Lower leg skin (tissue), 4 donors: ENCODE measurements around the gene POLD4. TPM values are rescaled to one million over a fixed set of nuclear protein-coding genes. Genes with fewer than 3 reads are reported as not detected.
"Not testable (repeated sequence)": the region's sequence is repeated elsewhere in the genome, so short reads cannot be mapped to it uniquely, and the experiment has no call there.

Experiments
- DNase-seq, 2 donors: peaks; one replicate each; pipeline ENCODE4 v3.0.0-alpha.2; 2019; ENCODE audit warnings: low spot score in 2 of 2
- H3K4me3 ChIP-seq: fragments of 200-600 bp; sonication (generic); 2 replicates; pipeline ENCODE4 v1.5.1; 2017; ENCODE audit warnings: mild to moderate bottlenecking, low read depth; ENCODE audit not compliant: poor library complexity, severe bottlenecking
- CTCF ChIP-seq, 3 donors: fragments of 450-650 bp; IDR thresholded peaks; one replicate each; pipeline ENCODE4 v1.5.1; 2016; ENCODE audit warnings: antibody characterized with exemption in 3 of 3, mild to moderate bottlenecking in 3 of 3, moderate library complexity in 2 of 3
- POLR2A ChIP-seq, 2 donors: fragments of 450-650 bp; IDR thresholded peaks; one replicate each; pipeline ENCODE4 v1.6.1; 2016 to 2017; ENCODE audit warnings: antibody characterized with exemption in 2 of 2, mild to moderate bottlenecking in 1 of 2, moderate library complexity in 1 of 2
- WGBS, 2 donors: methylation state at CpG; one replicate each; pipeline ENCODE4 v1.1.5; 2018; 5-methylcytosine and 5-hydroxymethylcytosine counted together
- intact Hi-C: fragments of 100-400 bp; cut with DNase I; formaldehyde crosslinking; loops from one replicate; pipeline ENCODE4 v1.15.0; 2023; ENCODE audit warnings: low total_unique reads
- total RNA-seq, 4 donors: library from RNA; depleted of rRNA; stranded (reverse); fragments of >200 nt; gene quantifications; one replicate each; pipeline ENCODE4 v1.1.0, GENCODE V29; 2016

Gene POLD4
- 100 to 1,000 TPM in 1 of 4 donors, 10 to 100 TPM in 3; 82.3 to 126 (median 86.4) TPM for total RNA-seq

DNA sequence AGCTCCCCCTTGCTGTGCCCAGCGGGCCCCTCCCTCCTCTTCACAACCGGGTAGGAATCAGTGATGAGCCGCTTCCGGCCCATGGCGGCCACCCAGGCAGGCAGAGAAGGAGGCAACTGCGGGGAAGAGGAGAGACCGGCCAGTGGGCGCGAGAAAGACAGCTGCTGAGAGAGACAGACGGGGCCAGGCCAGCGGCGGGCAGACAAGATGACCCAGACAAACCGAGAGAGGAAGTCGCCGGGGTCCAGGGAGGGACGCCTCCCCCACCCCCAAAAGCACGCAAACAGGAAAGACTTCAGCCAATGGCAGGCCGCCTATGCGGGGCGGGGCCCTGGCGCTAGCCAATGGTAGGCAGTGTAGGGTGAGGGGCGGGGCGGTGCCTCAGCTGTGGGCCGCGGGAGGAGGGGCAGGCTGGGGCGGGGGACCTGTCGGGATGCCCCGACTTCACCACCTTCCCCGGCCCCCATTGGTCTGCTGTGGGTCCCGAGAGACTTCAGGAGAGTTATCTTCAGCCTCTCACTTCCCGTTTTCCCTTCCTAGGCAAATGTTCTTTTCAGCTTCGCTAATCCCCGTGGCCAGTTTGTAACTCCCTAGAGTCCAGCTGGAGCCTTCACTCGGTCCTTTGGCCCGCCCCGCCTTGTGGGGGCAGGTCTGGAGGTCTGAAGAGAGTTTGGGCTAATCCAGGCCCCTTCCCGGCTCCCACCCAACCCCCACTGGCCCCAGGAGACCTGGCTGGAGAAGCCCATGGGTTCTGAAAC lies at the start of gene POLD4:
POLD4 (minus strand) TSS at position 230 of the 758 bp plus-strand sequence; CDS start at position 83, 147 bp downstream.
- intact Hi-C loops: no loop called here
- whole genome bisulfite sequencing, 2 donors: 1% methylated on average over 33 to 37 of the region's 37 CpGs
- peak within 1 kb of the TSS; percentile 78 for H3K4me3 ChIP-seq
- peak; percentile 98 to 100 for DNase-seq
- TF ChIP-seq CTCF (IDR thresholded peaks at IDR 0.05) (no peak), POLR2A (IDR thresholded peaks at IDR 0.05) (peak in 1 of 2 donors; percentile 66)

DNA sequence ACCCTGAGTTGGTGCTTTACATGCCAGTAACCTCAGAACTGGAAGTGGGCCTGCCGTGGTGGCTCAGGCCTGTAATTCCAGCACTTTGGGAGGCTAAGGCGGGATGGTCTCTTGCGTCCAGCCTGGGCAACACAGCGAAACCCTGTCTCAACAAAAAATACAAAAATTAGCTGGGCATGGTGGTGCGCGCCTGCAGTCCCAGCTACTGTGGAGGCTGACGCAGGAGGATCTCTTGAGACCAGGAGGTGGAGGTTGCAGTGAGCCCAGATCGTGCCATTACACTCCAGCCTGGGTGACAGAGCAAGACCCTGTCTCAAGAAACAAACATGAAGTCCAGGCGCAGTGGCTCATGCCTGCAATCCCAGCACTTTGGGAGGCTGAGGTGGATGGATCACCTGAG lies 49.7 kb upstream of the POLD4 start:
- H3K4me3 ChIP-seq, intact Hi-C loops, DNase-seq: not testable (repeated sequence)
- WGBS, 2 donors: 94 to 96% methylated on average over 9 of the region's 9 CpGs

DNA sequence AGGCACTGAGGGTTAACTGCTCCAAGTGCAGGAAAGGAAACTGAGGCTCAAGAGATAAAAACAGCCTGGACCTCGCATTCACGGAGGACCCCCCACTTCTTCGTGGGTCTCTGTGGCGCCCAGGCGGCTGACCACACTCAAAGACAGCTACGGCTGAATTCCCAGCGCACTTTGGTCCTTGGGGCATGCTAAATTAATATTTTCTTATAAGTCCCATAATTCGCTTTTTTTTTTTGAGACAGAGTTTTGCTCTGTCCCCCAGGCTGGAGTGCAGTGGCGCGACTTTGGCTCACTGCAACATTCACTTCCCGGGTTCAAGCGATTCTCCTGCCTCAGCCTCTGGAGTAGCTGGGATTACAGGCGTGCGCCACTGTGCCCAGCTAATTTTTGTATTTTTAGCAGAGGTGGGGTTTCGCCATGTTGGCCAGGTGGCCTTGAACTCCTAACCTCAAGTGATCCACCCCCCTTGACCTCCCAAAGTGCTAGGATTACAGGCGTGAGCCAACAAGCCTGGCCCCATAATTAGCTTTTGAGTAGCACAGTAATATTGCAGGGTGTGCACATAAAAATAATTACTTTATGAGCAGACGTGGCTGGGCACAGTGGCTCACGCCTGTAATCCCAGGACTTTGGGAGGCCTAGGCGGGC lies 49.0 kb upstream of the POLD4 start:
- WGBS, 2 donors: 36 to 41% methylated on average over 19 of the region's 19 CpGs
- intact Hi-C loops, DNase-seq, H3K4me3 ChIP-seq: not testable (repeated sequence)

DNA sequence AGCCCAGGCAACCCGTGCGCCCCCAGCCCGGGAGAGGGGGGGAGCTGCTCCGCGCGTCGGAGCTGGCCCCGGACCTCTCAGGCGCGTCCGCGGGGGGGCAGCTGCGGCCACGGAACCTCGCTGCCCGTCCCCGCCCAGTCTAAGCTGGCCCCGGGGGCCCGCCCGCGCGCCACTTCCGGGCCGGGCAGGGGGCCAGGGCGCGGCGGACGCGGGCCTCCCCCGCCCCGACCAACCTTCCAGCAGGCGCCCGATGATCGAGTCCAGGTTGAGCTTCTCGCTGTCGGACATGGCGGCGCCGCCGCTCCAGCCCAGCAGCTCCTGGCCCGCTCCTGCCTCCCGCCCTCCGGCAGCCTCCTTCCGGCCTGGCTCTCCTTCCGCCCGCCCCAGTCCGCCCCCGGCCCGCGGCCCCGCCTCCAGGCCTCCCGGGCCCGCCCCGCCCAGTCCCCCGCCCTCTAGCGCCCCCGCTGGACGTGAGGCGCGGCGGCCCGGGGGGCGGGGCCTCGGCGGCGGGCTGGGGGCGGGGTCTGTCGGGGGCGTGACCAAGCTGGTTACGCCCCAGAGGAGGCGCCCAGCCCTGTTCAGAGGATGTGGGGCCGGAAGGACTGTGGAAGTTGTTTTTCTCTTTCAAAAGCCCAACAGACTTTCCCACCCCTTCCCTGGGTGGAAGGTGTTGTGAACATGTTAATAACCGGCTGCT lies 48.3 kb upstream of the POLD4 start, which contains the start of gene PPP1CA:
PPP1CA (minus strand) TSS at position 364 of the 697 bp plus-strand sequence; CDS start at position 288, 76 bp downstream.
- 0 to 3% methylated on average over 21 to 32 of the region's 73 CpGs for WGBS, 2 donors
- DNase-seq: peak; percentile 87 to 97
- TF ChIP-seq CTCF (IDR thresholded peaks at IDR 0.05) (no peak), POLR2A (IDR thresholded peaks at IDR 0.05) (no peak)

DNA sequence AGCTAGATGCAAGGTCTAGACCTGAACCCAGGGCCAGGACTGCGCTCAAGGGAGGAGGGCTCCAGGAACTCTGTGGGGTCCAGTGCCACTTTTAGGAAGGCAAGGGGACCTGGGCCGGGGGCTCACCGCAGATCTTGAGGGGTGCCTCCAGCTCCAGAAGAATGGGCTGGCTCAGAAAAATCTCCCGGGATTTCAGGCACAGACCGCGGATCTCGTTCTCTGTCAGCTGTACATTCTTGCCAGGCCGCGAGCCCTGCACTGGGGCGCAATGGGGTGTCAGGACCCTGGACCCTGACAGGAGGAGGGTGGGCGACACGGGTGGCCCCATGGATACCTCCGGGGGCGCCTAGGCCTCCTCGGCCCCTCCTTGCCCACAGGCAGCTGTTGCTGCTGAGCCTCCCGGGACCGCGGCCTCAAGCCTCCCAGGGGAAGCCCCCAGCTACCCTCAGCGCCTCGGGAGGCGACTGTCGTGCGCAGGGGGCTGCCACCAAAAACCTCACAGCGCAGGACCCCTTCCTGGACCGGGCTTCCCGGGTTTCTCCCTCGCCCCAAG lies 47.7 kb upstream of the POLD4 start:
- H3K4me3 ChIP-seq: peak overlapping the region; percentile 92
- no peak for TF ChIP-seq POLR2A (IDR thresholded peaks at IDR 0.05)
- no peak for TF ChIP-seq CTCF (IDR thresholded peaks at IDR 0.05)
- WGBS, 2 donors: 4 to 8% methylated on average over 10 to 26 of the region's 27 CpGs
- intact Hi-C loops: no loop called here
- no peak for DNase-seq

More for the DNA sequence above, 48.3 kb upstream of the POLD4 start, which contains the start of gene PPP1CA:
- peak within 1 kb of the TSS; percentile 92 for H3K4me3 ChIP-seq
- intact Hi-C loops: no loop called here

DNA sequence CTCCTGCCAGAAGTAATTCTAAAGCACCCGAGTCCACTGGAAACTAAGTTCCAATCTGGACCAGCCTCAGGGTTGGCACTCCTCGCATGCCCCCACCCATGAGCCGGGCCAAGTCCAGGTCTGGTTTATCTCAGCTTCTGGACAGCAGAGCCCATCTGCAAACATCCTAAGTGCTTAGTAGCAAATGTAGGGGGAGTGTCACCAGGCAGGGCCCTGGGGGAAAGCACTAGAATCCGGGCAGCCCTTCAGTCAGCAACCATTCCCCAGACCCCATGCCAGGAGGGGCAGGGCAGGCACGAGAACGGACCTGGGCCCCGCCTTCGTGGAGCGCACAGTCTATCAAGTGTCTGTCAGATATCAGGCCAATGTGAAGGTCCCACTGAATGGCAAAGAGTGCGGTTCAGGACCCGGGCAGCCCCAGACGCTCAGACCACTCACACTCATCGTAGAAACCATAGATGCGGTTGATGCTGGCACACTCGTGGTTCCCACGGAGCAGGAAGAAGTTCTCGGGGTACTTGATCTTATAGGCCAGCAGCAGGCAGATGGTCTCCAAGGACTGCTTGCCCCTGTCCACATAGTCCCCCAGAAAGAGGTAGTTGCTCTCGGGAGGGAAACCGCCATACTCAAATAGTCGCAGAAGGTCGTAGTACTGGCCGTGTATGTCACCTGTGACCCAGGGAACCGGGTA lies 47.0 kb upstream of the POLD4 start:
- TF ChIP-seq CTCF (IDR thresholded peaks at IDR 0.05): no peak
- no peak for TF ChIP-seq POLR2A (IDR thresholded peaks at IDR 0.05)
- no peak for DNase-seq
- intact Hi-C loops: no loop called here
- 24 to 34% methylated on average over 11 to 23 of the region's 23 CpGs for WGBS, 2 donors
- peak overlapping the region; percentile 92 for H3K4me3 ChIP-seq
